HG03521 (cell line): ENCODE data around the gene LY6G5C.

Experiments used
- ATAC-seq: cut with Tn5 transposase; IDR thresholded peaks from one replicate; pipeline ENCODE4 v1.9.1; 2021; ENCODE audit warnings: mild to moderate bottlenecking, moderate library complexity; ENCODE audit not compliant: unreplicated experiment

The LY6G5C gene

DNA sequence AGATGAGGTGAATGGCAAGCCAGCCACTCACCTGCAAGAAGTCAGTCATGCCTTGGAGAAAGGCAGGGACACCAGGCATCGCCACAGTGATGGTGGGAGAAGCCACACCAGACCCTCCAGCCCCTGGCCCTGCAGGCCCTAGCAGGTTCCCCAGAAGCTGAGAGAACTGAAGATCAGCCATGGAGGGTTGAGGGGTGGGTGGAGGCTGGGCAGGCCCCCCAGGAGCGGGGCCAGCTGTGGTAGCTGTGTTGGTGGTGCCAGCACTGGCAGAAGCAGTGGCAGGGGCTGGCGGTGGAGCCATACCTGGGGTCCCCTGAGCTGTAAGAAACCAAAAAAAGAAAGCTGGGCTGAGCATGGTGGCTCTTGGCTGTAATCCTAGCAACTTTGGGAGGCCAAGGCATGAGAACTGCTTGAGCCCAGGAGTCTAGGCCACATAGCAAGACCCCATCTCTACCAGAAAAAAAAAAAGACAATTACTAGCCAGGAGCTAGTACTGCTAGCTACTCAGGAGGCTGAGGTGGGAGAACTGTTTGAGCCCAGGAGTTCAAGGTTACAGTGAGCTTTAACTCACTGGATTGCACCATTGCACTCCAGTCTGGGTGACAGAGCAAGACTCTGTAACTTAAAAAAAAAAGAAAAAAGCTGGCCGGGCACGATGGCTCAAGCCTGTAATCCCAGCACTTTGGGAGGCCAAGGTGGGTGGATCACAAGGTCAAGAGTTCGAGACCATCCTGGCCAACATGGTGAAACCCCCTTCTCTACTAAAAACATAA, 37.9 kb downstream of the LY6G5C start:
- ATAC-seq, result no peak

DNA sequence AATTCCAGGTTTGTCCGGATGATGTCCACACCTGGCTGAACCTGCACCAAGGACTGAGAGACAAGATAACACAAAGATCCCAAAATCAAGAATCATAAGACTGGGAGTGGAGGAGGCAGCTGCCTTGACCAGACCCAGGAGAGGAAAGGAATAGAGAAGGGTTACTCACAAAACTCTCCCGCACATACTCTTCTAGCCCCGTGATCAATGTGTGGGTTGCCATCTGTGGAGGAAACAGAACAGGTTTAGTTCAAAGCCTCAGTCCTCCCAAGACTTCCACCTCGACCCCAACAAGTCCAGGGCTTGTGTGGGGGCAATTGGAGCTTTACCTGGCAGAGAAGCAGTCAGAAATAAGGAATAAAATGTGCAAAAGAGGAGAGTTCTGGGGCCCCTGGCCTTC, 39.5 kb downstream of the LY6G5C start:
- no peak for ATAC-seq

DNA sequence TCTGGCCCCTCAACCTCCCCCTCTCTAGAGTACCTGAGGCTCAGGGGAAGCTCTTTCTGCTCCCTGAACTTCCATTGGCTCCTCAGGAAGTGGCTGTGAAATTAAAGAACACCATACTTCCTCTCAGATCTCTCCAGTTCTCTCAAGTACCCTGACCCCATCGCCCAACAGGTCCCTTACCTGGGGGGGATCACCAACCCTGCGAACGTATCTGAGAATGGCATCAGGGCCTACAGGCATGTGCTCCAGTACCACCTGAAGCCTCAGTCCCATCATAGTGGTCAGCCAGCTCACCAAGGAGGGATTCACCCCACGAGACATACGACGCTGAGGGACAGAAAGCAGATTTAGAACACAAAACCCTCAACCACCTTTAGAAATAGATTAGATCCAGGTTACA, 40.3 kb downstream of the LY6G5C start:
- ATAC-seq, result no peak

DNA sequence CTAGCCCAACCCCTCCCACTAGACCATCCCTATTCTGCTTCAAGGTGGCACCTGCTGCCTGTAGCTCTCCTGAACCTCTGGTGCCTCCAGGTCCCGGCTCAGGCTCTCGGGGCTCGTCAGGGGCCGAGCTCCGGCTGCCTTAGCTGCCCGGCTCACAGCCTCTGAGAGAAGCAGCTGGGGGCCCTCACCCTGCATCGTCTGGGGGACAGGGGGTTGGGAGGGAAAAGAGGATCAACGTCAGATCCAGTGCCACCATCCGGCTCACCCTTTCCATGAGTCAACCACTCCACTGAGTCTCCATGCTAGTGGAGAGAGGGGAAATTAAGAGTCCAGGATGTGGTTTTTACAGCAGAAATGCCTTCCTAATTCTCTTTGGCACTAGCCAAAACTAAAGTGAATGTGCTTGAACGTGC, 41.4 kb downstream of the LY6G5C start:
- ATAC-seq, result no peak

DNA sequence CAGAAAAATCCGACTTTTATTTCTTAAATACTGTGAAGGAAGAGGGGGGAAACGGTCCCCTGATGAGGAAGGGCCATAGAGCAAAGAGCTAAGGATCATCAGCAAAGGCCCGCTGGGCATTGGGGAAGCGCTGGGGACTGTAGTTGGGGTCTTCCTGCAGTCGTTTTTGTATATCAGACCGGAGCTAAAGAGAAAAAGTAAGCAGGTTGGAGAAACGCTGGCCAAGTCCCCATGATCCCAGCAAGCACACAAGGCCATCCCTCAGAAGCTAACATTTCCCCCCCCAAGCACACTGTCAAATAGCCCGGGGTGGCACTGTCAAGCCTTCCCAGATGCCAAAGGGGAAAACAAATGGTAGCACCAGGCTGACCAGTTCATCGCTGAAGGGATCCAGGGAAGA, 41.8 kb downstream of the LY6G5C start:
- no peak for ATAC-seq

DNA sequence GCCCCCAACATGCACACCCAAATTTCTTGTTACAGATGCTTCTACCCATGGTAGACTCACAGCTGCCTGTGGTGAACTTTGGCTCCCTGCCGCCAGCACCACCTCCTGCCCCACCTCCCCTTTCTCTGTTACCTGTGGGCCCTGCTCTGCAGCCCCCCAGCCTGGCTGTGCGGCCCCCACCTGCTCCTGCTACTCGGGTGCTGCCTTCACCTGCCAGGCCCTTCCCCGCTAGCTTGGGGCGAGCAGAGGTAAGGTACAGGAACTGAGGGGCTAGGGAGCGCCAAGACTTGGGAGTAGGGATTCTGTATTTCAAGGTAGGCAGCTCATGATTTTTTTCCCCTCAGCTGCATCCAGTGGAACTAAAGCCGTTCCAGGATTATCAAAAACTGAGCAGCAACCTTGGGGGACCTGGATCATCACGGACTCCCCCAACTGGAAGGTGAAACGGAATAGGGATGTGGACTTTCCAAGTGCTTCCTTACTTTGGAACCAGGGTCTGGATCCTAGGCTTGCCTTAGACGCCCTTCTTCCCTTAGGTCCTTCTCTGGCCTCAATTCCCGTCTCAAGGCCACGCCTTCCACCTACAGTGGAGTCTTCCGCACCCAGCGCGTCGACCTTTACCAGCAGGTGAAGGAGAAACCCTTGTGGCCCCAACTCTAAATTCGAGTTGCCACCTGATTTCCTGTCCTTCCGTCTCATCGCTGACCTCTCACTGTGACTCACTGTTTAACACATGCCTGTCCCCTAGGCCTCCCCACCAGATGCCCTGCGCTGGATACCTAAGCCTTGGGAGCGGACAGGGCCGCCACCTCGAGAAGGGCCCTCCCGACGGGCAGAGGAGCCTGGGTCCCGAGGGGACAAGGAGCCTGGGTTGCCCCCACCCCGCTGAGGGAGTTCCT, 43.9 kb downstream of the LY6G5C start:
- no peak for ATAC-seq

DNA sequence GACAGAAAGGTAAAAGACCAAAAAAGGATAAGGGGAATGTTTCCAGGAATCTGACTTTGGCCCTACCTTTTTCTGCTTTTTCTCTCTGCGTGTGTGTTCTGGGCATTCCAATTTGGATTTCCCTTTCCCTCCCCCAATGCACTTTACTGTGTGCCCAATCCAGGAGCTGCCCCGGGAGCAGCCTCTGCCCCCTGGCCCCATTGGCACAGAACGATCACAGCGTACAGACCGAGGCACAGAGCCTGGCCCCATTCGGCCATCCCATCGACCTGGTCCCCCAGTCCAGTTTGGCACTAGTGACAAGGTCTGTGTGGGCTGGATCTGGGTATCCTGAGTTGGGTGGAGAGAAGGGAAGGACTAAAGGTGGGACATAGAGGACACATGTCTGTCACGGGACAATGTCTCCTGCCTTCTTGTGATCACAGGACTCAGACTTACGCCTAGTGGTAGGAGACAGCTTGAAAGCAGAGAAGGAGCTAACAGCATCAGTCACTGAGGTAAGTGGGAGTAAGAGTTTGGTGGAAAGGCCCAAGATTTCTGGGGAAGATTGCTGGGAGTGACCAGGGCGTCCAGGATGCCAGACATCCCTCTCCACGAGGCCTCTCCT, 45.8 kb downstream of the LY6G5C start:
- no peak for ATAC-seq

DNA sequence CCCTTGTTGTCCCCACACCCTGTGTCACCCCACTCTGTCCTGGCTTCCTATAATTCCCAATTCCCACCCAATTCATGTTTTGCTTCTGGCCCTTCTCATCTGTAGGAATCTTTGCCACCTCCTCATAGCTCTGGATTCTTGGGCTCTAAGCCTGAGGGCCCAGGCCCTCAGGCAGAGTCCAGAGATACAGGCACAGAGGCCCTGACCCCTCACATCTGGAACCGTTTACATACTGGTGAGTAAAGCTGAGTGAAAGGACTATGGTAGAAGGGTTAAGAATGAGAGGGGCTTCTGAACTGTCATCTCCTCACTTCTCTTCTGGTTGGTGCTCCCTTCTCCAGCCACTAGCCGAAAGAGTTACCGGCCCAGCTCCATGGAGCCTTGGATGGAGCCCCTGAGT, 46.7 kb downstream of the LY6G5C start:
- ATAC-seq, result no peak

DNA sequence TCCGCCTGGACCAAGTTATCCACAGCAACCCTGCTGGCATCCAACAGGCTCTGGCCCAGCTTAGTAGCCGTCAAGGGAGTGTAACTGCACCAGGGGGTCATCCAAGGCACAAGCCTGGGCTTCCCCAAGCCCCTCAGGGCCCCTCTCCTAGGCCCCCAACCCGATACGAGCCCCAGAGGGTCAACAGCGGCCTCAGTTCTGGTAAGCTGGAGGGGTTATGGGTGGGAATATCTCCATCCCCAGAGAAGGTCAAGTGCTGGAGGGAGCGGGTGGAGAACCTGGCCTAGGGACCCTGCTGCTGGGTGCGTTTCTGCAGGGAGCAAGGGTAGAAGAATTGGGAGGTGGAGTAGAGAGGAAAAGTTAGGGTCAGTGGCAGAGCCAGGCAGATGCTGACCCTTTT, 47.4 kb downstream of the LY6G5C start:
- no peak for ATAC-seq

DNA sequence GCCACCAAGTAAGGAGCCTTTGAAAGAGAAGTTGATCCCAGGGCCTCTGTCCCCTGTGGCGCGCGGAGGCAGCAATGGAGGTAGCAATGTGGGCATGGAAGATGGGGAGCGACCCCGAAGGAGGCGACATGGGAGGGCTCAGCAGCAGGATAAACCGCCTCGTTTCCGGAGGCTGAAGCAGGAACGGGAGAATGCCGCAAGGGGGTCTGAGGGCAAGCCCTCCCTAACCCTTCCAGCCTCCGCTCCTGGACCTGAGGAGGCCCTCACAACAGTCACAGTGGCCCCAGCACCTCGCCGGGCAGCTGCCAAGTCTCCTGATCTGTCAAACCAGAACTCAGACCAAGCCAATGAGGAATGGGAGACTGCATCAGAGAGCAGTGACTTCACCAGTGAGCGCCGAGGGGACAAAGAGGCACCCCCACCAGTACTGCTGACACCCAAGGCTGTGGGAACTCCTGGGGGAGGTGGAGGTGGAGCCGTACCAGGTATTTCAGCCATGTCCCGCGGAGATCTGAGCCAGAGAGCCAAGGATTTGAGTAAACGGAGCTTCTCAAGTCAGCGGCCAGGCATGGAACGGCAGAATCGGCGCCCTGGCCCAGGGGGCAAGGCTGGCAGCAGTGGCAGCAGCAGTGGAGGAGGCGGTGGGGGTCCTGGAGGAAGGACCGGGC, 48.5 kb downstream of the LY6G5C start:
- ATAC-seq, result no peak

DNA sequence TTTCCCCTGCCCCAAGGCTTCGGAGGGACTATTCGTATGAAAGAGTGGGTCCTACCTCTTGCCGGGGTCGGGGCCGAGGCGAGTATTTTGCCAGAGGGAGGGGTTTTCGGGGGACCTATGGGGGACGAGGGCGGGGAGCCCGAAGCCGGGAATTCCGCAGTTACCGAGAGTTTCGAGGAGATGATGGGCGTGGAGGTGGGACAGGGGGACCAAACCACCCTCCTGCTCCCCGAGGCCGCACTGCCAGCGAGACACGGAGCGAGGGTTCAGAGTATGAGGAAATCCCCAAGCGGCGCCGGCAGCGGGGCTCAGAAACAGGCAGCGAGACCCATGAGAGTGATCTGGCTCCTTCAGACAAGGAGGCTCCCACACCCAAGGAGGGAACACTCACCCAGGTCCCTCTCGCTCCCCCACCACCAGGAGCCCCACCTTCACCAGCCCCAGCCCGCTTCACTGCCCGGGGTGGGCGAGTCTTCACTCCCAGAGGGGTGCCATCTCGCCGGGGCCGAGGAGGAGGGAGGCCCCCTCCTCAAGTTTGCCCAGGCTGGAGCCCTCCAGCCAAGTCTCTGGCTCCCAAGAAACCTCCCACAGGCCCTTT, 49.1 kb downstream of the LY6G5C start:
- no peak for ATAC-seq

DNA sequence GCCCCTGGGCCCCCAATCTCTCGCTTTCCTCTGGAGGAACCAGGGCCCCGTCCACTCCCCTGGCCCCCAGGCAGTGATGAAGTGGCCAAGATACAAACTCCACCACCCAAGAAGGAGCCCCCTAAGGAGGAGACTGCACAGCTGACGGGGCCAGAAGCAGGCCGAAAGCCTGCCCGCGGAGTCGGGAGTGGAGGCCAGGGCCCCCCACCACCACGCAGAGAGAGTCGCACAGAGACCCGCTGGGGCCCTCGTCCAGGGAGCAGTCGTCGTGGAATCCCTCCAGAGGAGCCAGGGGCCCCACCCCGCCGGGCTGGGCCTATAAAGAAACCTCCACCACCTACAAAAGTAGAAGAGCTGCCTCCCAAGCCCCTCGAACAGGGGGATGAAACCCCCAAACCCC, 49.7 kb downstream of the LY6G5C start:
- no peak for ATAC-seq

DNA sequence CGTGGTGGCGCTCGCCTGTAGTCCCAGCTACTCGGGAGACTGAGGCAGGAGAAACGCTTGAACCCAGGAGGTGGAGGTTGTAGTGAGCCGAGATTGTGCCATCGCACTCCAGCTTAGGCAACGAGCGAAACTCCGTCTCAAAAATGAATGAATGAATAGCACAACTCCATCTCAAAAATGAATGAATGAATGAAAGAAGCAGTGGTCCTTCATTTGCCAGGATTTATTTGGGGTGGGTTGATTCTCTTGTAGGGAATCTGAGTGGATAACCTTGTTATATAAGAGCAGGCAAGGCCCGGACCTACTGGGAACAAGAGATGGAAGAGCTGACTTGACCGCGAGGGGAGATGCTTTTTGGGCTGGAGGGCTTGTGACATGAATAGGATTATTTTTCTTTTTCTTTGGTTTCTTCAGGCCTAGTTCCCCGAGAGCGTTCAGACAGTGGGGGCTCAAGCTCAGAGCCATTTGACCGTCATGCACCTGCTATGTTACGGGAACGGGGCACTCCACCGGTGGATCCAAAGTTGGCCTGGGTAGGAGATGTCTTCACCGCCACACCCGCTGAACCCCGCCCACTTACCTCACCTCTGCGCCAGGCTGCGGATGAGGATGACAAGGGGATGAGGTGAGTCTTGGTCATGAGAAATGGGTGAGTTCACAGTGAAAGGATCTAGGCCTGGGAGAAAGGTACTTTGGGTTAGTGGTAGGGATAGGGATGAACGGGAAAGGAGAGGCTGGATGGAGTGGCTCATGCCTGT, 50.5 kb downstream of the LY6G5C start:
- ATAC-seq, result no peak

DNA sequence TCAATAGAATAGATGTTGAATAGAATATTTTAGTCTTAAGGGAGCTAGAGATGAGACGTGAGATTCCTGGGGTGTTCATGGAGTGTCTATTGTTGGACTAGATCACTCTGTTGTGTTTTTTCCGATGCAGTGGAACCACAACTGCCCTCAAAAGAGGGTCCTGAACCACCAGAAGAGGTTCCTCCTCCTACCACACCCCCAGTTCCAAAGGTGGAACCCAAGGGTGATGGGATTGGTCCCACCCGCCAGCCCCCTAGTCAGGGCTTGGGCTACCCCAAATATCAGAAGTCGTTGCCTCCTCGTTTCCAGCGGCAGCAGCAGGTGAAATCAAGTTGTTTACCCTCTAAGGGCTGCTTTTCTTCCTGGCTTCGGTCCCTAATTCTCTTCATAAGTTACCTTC, 51.9 kb downstream of the LY6G5C start:
- no peak for ATAC-seq

DNA sequence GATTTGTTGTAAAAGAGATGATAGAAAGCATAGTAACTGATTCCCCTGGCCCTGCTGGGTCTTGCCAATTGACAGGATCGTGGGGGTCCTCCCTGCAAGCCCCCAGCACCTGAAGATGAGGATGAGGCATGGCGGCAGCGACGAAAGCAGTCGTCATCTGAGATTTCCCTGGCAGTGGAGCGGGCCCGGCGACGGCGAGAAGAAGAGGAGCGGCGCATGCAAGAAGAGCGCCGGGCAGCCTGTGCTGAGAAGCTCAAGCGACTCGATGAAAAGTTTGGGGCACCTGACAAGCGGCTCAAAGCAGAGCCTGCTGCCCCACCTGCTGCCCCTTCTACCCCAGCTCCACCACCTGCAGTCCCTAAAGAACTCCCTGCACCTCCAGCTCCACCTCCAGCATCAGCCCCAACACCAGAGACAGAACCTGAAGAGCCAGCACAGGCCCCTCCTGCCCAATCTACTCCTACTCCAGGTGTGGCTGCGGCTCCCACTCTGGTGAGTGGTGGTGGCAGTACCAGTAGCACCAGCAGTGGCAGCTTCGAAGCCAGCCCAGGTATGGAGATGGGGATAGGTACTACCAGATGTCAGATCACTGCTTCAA, 53.1 kb downstream of the LY6G5C start:
- no peak for ATAC-seq

DNA sequence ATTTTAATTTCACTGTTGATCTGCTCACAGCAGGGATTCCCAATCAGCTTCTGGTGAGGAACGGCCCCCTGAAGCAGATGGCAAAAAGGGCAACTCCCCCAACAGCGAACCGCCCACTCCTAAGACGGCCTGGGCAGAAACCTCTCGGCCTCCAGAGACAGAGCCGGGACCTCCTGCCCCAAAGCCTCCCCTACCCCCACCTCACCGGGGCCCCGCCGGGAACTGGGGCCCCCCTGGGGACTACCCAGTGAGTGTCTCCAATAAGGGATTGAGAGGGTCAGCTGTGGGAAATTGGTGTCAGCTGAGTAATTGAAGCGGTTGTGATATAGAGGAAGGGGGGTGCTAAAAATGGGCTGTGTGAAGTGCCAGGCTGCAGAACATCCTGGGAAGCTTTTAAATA, 53.9 kb downstream of the LY6G5C start:
- no peak for ATAC-seq
